Left ventricle myocardium inferior (tissue), 1 donor: ENCODE data around the gene MUSK. TPM values are rescaled to one million over a fixed set of nuclear protein-coding genes. Genes with fewer than 3 reads are reported as not detected.

ENCODE experiments used
- DNase-seq: peaks from one replicate; pipeline ENCODE4 v3.0.0-alpha.2; 2020
- H3K27ac ChIP-seq: fragments of 200-600 bp; replicated peaks from 2 replicates; pipeline ENCODE4 v1.8.0; 2021
- H3K27me3 ChIP-seq: fragments of 200-600 bp; 2 replicates; pipeline ENCODE4 v1.8.0; 2021; ENCODE audit warnings: low read depth
- H3K36me3 ChIP-seq: fragments of 200-600 bp; 2 replicates; pipeline ENCODE4 v1.8.0; 2021
- H3K4me1 ChIP-seq: fragments of 200-600 bp; 2 replicates; pipeline ENCODE4 v1.8.0; 2021
- H3K4me3 ChIP-seq: fragments of 200-600 bp; 2 replicates; pipeline ENCODE4 v1.8.0; 2021; ENCODE audit warnings: mild to moderate bottlenecking, moderate library complexity
- H3K9me3 ChIP-seq: fragments of 200-600 bp; replicated peaks from 2 replicates; pipeline ENCODE4 v1.8.0; 2021
- intact Hi-C: fragments of 100-400 bp; cut with micrococcal nuclease; formaldehyde crosslinking; loops from one replicate; pipeline ENCODE4 v1.11.0; 2022
- total RNA-seq: library from RNA; stranded (reverse); fragmentation: NEBNext Ultra II Directional; extraction: Animal tissue kit (Norgen Biotek cat#: 25700); gene quantifications from one replicate; pipeline ENCODE4 v1.2.1, GENCODE V29; 2021
- TF ChIP-seq, protein P1 (sequence below): fragments of 200-600 bp; IDR thresholded peaks from 2 replicates; pipeline ENCODE4 v1.8.0; 2021; ENCODE audit warnings: antibody characterized with exemption, mild to moderate bottlenecking, borderline replicate concordance
- donor health status: DM: no; HTN: yes; CAD: no; lungs with severe emphysema.

MUSK gene
- total RNA-seq, 1 donor from 2014 or later = 1.5 TPM

DNA sequence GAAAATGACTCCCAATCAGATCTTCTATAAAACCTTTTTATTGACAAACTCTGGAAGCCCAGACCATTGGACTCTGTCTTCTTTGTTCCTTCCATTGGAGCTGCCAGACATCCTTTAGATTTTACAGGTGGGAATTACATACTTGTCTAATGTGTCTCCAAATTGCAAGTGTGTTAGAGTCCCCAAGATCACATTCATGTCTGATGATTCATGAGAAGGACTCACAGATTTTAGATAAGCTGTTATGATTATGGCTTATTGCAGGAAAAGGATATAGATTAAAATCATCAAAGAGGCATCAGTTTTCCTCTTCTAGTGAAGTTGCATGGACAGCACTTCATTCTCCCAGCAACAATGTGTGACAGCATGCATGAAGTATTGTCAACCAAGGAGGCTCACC lies 70.4 kb downstream of the MUSK start:
- Histone ChIP-seq H3K4me1 (peaks cover 8% of the 10 kb centered on the region), H3K9me3 (no peaks in the 10 kb centered on the region), H3K4me3 (no peak overlapping the region), H3K27me3 (no peaks in the 10 kb centered on the region), H3K36me3 (no peaks in the 10 kb centered on the region), H3K27ac (no peak overlapping the region)
- TF ChIP-seq, protein P1, sequence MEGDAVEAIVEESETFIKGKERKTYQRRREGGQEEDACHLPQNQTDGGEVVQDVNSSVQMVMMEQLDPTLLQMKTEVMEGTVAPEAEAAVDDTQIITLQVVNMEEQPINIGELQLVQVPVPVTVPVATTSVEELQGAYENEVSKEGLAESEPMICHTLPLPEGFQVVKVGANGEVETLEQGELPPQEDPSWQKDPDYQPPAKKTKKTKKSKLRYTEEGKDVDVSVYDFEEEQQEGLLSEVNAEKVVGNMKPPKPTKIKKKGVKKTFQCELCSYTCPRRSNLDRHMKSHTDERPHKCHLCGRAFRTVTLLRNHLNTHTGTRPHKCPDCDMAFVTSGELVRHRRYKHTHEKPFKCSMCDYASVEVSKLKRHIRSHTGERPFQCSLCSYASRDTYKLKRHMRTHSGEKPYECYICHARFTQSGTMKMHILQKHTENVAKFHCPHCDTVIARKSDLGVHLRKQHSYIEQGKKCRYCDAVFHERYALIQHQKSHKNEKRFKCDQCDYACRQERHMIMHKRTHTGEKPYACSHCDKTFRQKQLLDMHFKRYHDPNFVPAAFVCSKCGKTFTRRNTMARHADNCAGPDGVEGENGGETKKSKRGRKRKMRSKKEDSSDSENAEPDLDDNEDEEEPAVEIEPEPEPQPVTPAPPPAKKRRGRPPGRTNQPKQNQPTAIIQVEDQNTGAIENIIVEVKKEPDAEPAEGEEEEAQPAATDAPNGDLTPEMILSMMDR = no peak
- intact Hi-C loops = no loop called here
- no peak for DNase-seq

DNA sequence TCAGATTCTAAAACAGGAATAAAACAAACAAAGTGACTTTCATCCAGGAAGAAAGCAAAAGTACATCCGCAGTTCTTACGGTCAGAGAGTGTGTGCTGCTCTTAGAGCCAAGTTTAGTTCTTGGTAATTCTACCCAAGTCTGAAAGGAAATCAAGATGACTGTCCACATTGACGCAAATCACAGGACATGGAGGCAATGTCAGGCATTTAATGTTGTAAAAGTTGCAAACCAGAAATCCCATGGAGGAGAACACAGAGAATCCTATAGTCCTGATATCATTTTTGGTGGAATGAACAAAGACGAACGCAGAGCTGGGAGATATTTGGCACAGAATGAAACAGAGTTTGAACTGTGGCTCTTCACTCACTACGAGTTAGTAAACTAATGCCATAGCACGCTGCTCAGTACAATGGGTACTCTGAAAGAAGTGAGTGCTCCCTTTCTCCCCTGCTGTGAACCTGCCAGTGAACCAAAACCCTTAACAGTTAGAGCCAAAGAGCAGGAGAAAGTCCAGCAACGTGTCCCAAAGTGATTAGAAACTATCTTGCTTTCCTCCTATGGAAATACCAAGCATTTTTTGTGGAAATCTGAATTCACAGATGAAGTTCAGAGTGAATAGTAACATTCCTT lies 74.3 kb downstream of the MUSK start:
- Histone ChIP-seq H3K4me1 (peaks cover 23% of the 10 kb centered on the region), H3K27ac (peak overlapping the region; percentile 47), H3K27me3 (no peaks in the 10 kb centered on the region), H3K9me3 (no peaks in the 10 kb centered on the region), H3K4me3 (no peak overlapping the region), H3K36me3 (no peaks in the 10 kb centered on the region)
- no peak for DNase-seq
- intact Hi-C loops = no loop called here
- TF ChIP-seq, protein P1 = no peak

DNA sequence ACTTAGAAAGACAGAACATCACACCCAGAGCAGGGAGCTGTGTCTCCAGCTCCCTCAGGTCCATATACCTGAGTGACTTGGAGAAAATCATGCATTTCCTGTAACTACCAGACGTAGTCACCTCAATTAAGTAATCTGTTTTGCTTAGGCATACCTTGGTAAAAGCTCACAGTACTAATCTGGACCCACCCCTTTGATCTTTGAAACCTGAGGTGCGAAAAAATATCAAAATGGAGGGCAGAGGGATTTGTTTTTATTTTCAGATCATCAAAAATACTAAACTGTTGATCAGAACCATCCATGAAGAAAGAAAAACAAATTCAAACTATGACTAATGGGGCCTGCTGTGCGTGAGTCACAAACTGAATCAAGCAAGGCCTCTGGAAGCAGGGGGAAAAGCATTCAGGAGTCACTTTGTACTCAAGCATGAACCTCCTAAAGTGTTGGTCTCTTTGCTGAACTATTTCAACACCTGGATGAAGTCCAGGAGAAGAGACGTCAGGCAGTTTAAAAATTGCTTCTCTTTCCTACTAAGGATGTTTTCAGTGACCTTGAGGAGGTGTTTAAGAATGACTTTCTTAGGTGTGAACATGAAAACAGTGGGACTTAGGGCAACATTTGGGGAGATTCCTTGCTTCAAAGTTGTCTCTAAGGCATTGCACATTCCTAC lies 76.3 kb downstream of the MUSK start:
- H3K4me3 ChIP-seq = no peak overlapping the region
- intact Hi-C loops = no loop called here
- no peaks in the 10 kb centered on the region for H3K9me3 ChIP-seq
- no peaks in the 10 kb centered on the region for H3K27me3 ChIP-seq
- peaks cover 23% of the 10 kb centered on the region for H3K4me1 ChIP-seq
- DNase-seq = no peak
- H3K36me3 ChIP-seq = no peaks in the 10 kb centered on the region
- TF ChIP-seq, protein P1 = no peak
- peak overlapping the region; percentile 66 for H3K27ac ChIP-seq

DNA sequence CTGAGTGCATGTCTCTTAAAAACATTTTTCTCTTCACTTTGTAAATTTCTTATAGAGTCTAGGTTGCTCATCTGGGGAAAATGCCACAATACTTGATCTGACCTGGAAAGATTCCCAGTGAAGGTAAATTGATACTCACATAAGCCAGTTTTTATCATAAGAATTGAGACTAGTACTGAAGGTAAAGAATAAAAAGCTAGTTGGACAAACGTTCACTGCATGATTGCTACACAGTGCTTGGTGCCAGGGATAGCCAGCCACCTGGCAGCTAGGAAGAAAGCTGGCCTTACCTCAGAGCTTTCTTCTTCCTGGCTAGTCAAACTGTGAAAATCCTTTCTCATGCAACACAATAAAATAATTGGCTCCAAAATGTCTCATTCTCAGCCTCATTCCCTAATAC lies 77.1 kb downstream of the MUSK start:
- DNase-seq = no peak
- Histone ChIP-seq H3K4me3 (no peak overlapping the region), H3K9me3 (no peaks in the 10 kb centered on the region), H3K4me1 (peaks cover 23% of the 10 kb centered on the region), H3K27me3 (no peaks in the 10 kb centered on the region), H3K27ac (peak overlapping the region; percentile 66), H3K36me3 (no peaks in the 10 kb centered on the region)
- intact Hi-C loops = no loop called here
- TF ChIP-seq, protein P1 = no peak

DNA sequence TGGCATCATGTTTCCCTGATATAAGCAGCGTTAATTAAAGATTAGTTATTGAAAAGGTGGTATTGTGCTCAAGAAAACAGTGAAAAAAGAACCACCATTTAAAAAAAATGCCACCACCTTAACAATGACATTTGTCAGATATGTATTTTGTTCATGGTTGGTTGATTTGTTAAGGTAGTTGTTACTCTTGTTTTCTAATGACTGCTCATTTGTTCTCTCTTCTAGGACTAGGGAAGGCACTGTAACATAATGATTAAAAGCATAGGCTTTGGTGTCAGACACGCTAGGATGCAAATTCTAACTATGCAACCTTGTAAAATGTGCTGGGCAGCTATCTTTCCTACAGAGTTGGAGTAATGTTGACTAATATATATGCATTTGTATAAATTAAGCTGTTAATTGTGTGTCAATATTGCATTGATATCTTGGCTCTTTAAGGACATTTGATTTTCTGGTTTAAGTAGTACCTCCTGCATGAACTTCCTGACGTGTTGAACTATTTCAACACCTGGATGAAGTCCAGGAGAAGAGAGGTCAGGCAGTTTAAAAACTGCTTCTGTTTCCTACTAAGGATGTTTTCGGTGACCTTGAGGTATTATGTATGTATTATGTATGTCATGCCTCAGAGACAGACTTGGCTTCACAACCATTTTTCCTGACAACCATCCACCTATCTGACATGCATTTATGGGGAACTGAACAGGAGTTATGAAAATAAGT lies 77.8 kb downstream of the MUSK start:
- Histone ChIP-seq H3K36me3 (no peaks in the 10 kb centered on the region), H3K4me3 (no peak overlapping the region), H3K27me3 (no peaks in the 10 kb centered on the region), H3K9me3 (no peaks in the 10 kb centered on the region), H3K27ac (no peak overlapping the region), H3K4me1 (peaks cover 23% of the 10 kb centered on the region)
- TF ChIP-seq, protein P1 = no peak
- no peak for DNase-seq
- intact Hi-C loops = no loop called here
